Kidney (tissue), 14 donors: ENCODE data around the gene C11orf24. TPM values are rescaled to one million over a fixed set of nuclear protein-coding genes. Genes with fewer than 3 reads are reported as not detected.
A peak's percentile ranks its signal among the peaks of the same experiment; 100 is the strongest.

Experiments
- DNase-seq, 5 donors: peaks; one replicate each; pipeline ENCODE4 v3.0.0-alpha.2; 2013 to 2020
- FAIRE-seq: peaks from 2 replicates; lab custom pipeline; 2012; peaks lifted over from hg19 to GRCh38; lab: Jason Lieb, UNC
- H3K27ac ChIP-seq, 2 donors: one replicate each; pipeline ENCODE4 v1.7.0; 2013; ENCODE audit warnings: low read depth in 2 of 2, low read length in 2 of 2, inconsistent platforms in 1 of 2
- H3K27me3 ChIP-seq: one replicate; pipeline ENCODE4 v1.7.1; 2013; ENCODE audit warnings: low read length, inconsistent platforms; ENCODE audit not compliant: control insufficient read depth, insufficient read depth
- H3K36me3 ChIP-seq, 3 donors: one replicate each; pipeline versions ENCODE4 v1.7.0 to v1.7.1; 2013; ENCODE audit warnings: low read length in 3 of 3, control low read depth in 1 of 3, inconsistent platforms in 1 of 3; ENCODE audit not compliant: insufficient read depth in 3 of 3, control insufficient read depth in 2 of 3
- H3K4me1 ChIP-seq, 3 donors: one replicate each; pipeline versions ENCODE4 v1.7.0 to v1.7.1; 2013; ENCODE audit warnings: low read length in 3 of 3, inconsistent platforms in 1 of 3, low read depth in 1 of 3; ENCODE audit not compliant: control insufficient read depth in 2 of 3, insufficient read depth in 2 of 3
- H3K4me3 ChIP-seq, 3 donors: one replicate each; pipeline versions ENCODE4 v1.7.0 to v1.8.1; 2013; ENCODE audit warnings: low read length in 3 of 3, control low read depth in 1 of 3, inconsistent platforms in 1 of 3
- H3K9ac ChIP-seq, 3 donors: one replicate each; pipeline versions ENCODE4 v1.7.0 to v1.7.1; 2013; ENCODE audit warnings: low read length in 3 of 3, control low read depth in 1 of 3, inconsistent platforms in 1 of 3
- H3K9me3 ChIP-seq, 3 donors: one replicate each; pipeline versions ENCODE4 v1.7.0 to v1.7.1; 2013; ENCODE audit warnings: low read length in 3 of 3, control low read depth in 1 of 3, inconsistent platforms in 1 of 3; ENCODE audit not compliant: control insufficient read depth in 2 of 3, insufficient read depth in 1 of 3
- intact Hi-C: fragments of 100-400 bp; cut with DNase I; formaldehyde crosslinking; loops from one replicate; pipeline ENCODE4 v1.11.1; 2022
- polyA plus RNA-seq: library from polyadenylated mRNA; stranded (reverse); fragments of 350-450 nt; fragmentation: Illumina TruSeq; extraction: RNeasy Lipid Tissue Mini Kit (QIAGEN cat#74804); gene quantifications from one replicate; pipeline ENCODE4 v1.2.3, GENCODE V29; 2014; ENCODE audit warnings: low read depth, low replicate concordance; ENCODE audit not compliant: insufficient read depth
- total RNA-seq: library from RNA; stranded (reverse); fragmentation: NEBNext Ultra II Directional; extraction: Animal tissue kit (Norgen Biotek cat#: 25700); gene quantifications from one replicate; pipeline ENCODE4 v1.2.1, GENCODE V29; 2021
- TF ChIP-seq, protein P1 (sequence below): IDR thresholded peaks from 3 replicates; pipeline ENCODE4 v1.5.1; 2012; ENCODE audit warnings: mild to moderate bottlenecking, moderate library complexity, borderline replicate concordance; ENCODE audit not compliant: insufficient read depth; ENCODE audit errors: extremely low read depth
- donor health status: control.
- donor health status: control.
- donor health status: control.
- donor health status: control.
- donor health status: control.
- donor health status: DM: yes; HTN: yes; CAD: no.
- donor health status: Normal renal cell carcinoma (clear cell type).

The C11orf24 gene
- total and polyA plus RNA-seq, 2 donors from 2014 or later: 18.6 to 31.7 TPM

DNA sequence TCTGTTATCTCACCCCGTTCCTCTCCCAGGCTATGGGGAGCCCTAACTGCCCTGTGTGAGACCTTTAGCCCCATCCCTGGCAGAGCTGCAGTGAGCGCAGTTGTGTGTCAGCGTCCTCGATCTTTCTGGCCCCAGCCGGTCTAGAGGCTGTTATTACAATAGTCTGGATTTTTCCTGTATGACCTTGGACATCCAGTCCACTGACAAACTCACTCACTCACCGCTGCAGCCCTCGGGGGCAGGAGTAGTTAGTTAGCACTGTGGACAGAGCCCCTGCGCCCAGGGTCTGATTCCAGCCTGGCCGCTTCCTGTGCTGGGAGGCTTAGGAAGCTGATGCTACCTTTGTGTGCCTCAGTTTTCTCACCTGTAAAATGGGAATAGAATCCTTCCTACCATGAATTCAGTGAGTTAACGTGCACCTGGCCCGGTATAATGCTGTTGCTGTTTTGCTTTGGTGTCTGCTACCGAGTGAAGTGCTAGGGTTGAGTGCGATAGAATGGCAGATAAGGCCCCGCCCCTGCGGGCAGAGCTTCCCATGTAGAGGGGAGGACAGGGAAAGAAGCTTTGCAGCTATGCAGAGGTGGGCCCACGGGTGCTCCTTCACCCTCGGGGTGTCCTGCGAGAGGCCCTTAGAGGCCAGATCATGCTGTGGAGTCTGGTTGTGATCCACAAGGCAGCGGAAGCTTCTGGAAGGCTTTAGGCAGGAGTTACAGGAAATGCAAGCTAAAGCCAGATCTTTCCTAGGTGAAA is 43.6 kb upstream of the C11orf24 start:
- Histone ChIP-seq H3K4me1 (peaks cover 4 to 33% (median 15%) of the 10 kb centered on the region in 3 donors), H3K27me3 (no peaks in the 10 kb centered on the region), H3K9me3 (no peaks in the 10 kb centered on the region), H3K9ac (peak overlapping the region in 1 of 3 donors; percentile 77), H3K4me3 (peak overlapping the region in 2 of 3 donors; percentile 61 to 67), H3K27ac (peak overlapping the region; percentile 84 to 88), H3K36me3 (no peaks in the 10 kb centered on the region)
- TF ChIP-seq, protein P1, sequence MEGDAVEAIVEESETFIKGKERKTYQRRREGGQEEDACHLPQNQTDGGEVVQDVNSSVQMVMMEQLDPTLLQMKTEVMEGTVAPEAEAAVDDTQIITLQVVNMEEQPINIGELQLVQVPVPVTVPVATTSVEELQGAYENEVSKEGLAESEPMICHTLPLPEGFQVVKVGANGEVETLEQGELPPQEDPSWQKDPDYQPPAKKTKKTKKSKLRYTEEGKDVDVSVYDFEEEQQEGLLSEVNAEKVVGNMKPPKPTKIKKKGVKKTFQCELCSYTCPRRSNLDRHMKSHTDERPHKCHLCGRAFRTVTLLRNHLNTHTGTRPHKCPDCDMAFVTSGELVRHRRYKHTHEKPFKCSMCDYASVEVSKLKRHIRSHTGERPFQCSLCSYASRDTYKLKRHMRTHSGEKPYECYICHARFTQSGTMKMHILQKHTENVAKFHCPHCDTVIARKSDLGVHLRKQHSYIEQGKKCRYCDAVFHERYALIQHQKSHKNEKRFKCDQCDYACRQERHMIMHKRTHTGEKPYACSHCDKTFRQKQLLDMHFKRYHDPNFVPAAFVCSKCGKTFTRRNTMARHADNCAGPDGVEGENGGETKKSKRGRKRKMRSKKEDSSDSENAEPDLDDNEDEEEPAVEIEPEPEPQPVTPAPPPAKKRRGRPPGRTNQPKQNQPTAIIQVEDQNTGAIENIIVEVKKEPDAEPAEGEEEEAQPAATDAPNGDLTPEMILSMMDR: no peak
- peak in 3 of 5 donors; percentile 42 to 64 (median 63) for DNase-seq
- FAIRE-seq: no peak
- intact Hi-C loops: loop anchor here (10.0 kb wide), 1 partner anchor 69 kb away; no protein-coding TSS in a partner anchor

DNA sequence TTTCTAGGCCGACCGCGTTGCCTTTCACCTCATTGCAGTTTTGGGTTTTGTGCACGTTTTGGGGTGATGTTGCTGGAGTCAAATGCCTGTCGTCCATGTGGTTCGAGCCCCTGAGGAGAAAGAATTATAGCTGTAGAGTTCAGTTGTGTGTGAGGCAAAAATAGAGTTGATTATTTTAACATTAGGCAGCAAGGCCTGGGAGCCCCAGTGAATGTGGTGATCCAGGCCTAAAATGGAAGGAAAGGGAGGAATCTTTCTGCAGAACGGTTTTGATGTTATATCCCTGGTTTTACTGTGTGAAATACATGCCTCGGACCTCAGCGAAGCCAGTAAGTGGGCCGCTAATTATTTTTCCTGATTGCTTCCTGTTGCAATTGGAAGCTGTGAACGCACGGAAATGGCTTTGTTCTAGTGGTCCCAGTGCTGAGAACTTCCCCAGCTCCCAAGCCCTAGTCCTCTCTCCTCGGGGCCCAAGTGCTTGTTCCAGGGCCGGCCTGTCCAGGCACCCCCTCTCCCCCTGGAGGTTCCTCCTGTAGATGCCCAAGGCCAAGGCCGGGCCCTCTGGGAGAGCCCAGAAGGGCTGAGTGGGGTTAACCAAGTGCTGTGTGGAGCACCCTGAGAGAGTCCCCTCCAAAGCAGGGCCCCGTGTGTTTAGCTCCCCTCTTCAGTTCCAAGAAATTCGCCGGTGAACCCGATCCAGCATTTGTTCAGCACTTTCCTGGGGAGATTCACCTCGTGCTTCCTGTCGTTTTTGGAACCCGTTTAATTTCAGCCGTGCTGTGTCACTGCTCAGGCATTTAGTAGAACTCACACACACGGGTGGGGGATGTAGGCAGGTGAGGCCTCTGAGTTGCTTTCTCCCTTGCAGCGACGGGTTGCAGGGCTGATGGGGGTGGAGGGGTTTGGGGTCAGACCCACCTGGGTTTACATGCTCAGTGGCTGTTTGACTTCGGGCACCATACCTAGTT is 42.7 kb upstream of the C11orf24 start:
- DNase-seq (peak in 3 of 5 donors; percentile 61 to 72 (median 64)), FAIRE-seq (no peak)
- Histone ChIP-seq H3K27me3 (no peaks in the 10 kb centered on the region), H3K4me1 (peaks cover 4 to 33% (median 15%) of the 10 kb centered on the region in 3 donors), H3K9me3 (no peaks in the 10 kb centered on the region), H3K27ac (peak overlapping the region; percentile 84 to 88), H3K4me3 (peak overlapping the region; percentile 61 to 70 (median 67)), H3K9ac (peak overlapping the region; percentile 47 to 77 (median 59)), H3K36me3 (no peaks in the 10 kb centered on the region)
- TF ChIP-seq, protein P1: no peak
- intact Hi-C loops: loop anchor here (10.0 kb wide), 1 partner anchor 70 kb away; no protein-coding TSS in a partner anchor

DNA sequence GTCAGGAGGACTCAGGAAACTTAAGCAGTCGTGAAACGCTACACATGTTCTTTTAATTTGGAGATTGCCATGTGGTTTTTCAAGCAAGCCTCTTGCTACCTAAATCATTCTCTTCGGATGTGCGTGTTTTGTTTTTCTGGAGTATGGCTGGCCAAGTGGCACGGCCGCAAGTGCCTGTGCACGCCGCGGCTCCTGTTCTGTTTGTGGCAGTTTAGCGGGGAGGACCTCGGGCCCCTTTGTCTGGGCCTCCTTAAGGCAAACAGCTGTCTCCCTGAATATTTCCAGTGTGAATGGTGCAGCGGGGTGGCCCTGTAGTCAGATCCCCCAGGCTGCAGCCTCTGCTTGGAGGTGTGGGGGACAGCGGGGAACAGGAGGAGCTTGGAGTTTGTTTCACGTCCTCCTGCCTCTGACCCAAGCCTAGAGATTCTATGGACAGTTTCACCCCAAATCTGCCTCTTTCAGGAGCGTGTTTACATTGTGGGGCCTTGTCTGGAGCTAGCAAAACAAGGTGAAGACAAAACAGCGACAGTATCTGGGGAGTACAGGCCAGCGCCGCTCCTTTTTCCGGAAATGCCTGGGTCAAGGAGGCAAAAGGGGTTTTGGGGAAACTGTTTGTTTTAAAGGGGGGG is 41.9 kb upstream of the C11orf24 start:
- peak overlapping the region; percentile 47 to 77 (median 59) for H3K9ac ChIP-seq
- peak overlapping the region; percentile 67 to 88 for H3K27ac ChIP-seq
- H3K36me3 ChIP-seq: no peaks in the 10 kb centered on the region
- TF ChIP-seq, protein P1: no peak
- DNase-seq (peak in 3 of 5 donors; percentile 58 to 63 (median 63)), FAIRE-seq (no peak)
- no peaks in the 10 kb centered on the region for H3K27me3 ChIP-seq
- peaks cover 4 to 33% (median 15%) of the 10 kb centered on the region in 3 donors for H3K4me1 ChIP-seq
- peak overlapping the region; percentile 61 to 70 (median 67) for H3K4me3 ChIP-seq
- intact Hi-C loops: loop anchor here (10.0 kb wide), 1 partner anchor 71 kb away; no protein-coding TSS in a partner anchor
- no peaks in the 10 kb centered on the region for H3K9me3 ChIP-seq
